H4 (cell line): ENCODE data around the gene NQO1. TPM values are rescaled to one million over a fixed set of nuclear protein-coding genes. Genes with fewer than 3 reads are reported as not detected.
"Not testable (repeated sequence)": the region's sequence is repeated elsewhere in the genome, so short reads cannot be mapped to it uniquely, and the experiment has no call there.

Source experiments
- DNase-seq: peaks from one replicate; pipeline ENCODE4 v3.0.0-alpha.2; 2015; ENCODE audit warnings: low spot score
- total RNA-seq: library from RNA; depleted of rRNA; stranded (reverse); fragments of >200 nt; shearing (Covaris generic); gene quantifications from 2 replicates; pipeline ENCODE4 v1.2.3, GENCODE V29; 2014

The NQO1 gene
- total RNA-seq, 1 experiment from 2014 or later = 2,447 TPM

DNA sequence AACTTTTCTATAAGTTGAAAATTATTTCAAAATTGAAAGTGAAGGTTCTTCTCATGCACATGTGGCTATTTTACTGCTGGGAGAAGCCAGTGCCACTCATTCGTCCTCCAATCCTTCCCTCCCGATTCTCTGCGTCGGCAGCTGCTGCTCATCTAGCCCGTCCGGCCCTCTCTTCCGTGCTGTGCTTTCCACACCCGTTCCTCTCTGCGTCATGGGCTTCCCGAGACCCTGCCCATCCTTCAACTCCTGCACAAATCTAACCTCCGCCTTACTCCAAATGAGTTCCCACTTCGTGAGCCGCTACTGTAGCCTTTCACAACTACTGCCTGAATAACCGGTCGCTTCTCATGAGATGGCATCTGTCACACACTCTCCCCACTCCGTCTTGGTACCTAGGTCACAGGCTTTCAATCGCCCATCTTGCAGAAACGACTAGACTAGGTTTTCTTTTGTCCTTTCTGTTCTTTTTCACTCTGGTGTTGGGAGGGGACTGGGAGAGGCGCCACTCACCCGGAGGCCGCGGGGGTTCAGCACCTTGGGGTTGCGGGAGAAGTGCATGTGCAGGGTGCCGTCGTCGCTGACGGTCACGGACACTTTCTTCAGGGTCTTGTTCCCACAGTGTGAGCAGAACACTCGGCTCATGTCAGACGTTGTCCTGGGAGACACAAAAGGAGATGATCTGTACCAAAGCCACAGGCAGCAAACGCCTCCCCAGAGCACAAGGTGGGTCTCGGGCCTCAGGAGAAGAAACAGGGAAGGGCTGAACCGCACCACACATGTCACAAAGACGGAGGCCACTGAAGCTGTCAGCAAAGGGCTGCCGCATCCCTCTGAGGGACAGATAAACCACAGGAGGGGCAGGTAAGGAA, 18.2 kb upstream of the NQO1 start:
- DNase-seq = no peak

GRCh38 chr16:69741951-69742904, 15.9 kb upstream of the NQO1 start:
- no peak for DNase-seq

GRCh38 chr16:69741519-69741918, 15.2 kb upstream of the NQO1 start:
- DNase-seq = no peak

DNA sequence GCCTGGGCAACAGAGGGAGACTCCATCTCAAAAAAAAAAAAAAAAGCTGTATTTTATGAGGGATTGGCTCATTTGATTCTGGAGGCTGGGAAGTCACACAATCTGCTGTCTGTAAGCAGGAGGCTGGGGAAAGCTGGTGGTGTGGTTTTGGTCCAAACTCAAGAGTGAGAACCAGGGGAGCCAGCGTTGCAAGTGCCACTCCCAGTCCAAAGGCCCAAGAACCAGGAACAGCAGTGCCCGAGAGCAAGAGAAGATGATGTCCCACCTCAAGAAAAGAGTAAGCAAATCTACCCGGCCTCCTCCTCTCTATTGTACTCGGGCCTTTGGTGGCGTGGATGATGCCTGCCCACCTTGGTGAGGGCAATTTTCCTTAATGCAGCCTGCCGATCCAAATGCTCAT, 5.7 kb upstream of the NQO1 start:
- DNase-seq = no peak

DNA sequence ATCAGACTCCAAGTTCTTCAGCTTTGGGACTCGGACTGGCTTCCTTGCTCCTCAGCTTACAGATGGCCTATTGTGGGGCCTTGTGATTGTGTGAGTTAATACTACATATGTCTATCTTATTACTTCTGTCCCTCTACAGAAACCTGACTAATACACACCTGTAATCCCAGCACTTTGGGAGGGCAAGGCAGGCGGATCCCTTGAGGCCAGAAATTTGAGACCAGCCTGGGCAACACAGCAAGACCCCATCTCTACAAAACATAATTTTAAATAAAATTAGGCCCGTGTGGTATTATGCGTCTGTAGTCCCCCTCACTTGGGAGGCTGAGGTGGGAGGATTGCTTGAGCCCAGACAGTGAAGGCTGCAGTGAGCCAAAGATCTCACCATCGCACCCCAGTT, 4.9 kb upstream of the NQO1 start:
- DNase-seq = not testable (repeated sequence)

GRCh38 chr16:69729030-69729429, 2.7 kb upstream of the NQO1 start:
- not testable (repeated sequence) for DNase-seq

GRCh38 chr16:69727916-69728270, 1.5 kb upstream of the NQO1 start:
- DNase-seq = peak; percentile 32

DNA sequence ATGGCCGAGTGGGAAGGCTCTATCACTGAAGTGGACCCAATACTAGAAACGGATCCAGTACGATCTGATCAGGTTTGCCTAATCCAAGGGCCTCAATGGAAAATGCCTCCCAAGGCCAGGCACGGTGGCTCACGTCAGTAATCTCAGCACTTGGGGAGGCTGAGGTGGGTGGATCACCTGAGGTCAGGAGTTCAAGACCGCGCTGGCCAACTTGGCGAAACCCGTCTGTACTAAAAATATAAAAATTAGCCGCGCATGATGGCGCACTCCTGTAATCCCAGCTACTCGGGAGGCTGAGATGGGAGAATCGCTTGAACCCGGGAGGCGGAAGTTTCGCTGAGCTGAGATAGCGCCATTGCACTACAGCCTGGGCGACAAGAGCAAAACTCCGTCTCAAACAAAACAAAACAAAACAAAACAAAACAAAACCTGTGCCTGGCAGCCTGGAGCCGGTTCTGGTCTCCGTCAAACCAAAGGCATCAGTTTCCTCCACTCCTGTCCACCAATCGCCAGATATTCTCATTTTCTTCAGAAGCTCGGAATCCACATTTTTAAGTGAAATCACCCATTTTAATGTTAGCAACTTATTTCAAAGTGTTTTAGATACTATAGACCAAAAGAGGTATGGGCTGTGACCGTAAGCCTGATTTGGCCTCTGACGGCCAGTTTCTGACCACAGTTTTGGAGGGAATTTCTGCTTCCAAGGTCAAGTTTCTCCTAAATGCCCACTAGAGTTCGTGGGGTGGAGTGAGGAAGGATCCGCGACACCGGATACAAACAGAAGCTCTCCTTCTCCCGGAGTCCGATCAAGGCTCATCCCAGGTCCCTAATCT, 664 bp downstream of the NQO1 start:
- no peak for DNase-seq

DNA sequence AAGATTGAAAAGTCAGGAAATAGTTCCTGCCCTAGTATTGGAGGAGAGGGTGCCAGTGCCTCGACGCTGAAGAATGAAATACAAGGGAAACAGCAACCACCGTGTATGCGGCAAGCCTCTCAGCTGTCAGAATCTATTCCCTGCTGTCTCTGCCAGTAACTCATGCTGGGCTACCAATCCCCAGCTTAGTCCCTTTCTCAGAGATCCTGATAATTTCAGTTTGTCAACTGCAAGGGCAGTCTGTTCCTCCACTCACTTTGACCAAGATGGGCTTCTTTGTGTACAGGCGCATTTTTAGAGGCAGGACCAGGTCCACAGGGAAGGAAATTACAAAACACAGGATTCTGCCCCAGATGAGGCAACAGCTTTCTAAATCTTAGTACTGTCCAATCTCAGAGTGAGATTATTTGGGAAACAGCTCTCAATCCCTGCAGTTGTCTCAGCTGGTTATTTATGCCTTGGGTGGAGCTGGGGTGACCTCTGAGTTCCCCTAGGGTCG, 1.3 kb downstream of the NQO1 start:
- no peak for DNase-seq

- no peak for DNase-seq
These were observed 1.9 kb downstream of the NQO1 start for GRCh38 chr16:69724414-69724873.

DNA sequence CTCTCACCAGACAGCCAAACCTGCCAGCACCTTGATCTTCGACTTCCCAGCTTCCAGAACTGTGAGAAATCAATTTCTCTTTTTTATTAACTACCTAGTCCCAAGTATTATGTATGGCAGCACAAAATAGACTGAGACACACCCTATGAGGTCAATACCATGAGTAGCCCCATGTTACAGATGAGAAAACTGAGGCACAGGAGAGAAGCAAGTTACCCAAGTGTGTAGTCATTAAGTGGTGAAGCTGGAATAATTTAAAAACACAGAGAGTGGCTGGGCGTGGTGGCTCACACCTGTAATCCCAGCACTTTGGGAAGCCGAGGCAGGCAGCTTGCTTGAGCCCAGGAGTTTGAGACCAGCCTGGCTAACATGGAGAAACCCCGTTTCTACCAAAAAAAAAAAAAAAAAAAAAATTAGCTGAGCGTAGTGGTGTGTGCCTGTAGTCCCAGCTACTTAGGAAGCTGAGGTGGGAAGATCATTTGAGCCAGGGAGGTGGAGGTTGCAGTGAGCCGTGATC, 4.9 kb downstream of the NQO1 start:
- no peak for DNase-seq

- no peak for DNase-seq
These were observed 5.4 kb downstream of the NQO1 start for GRCh38 chr16:69720822-69721430.

DNA sequence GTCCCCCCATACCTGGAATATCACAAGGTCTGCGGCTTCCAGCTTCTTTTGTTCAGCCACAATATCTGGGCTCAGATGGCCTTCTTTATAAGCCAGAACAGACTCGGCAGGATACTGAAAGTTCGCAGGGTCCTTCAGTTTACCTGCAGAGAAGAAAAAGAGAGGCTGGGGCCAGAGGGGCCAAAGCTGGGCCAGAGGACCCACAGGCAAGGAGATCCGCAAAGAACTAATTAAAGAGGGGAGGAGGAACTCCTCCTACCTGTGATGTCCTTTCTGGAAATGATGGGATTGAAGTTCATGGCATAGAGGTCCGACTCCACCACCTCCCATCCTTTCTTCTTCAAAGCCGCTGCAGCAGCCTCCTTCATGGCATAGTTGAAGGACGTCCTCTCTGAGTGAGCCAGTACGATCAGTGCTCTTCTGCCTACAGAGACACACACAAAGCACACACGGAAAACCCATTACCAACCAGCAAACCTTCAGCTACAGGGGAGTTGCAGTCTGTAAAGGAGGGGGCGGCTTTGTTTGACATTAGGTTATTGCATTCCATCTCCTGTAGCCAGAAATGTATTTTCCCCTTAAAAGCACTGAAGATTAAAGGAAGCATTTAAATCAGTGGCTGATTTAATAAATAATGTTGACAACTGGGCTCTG, 8.1 kb downstream of the NQO1 start:
- DNase-seq = no peak

DNA sequence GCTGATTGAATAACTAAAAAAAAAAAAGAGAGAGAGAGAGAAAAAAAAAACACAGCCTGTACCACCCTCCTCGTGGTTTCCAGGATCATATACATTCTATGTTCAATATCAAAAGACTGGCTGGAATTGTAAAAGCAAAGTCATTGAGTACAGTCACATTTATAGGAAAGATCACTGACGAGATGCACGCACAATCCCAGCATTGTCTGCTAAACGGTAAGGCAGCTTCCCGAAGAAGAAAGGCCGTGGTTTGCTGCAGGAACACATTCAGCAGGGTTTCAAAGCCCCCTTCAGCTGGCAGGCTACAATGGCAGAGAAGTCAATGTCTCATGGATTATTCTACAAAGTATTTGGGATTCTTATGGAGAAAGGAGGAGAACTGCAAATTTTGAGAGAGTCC, 9.3 kb downstream of the NQO1 start:
- no peak for DNase-seq

- DNase-seq = no peak
These were observed 13.3 kb downstream of the NQO1 start for GRCh38 chr16:69712914-69713581.

DNA sequence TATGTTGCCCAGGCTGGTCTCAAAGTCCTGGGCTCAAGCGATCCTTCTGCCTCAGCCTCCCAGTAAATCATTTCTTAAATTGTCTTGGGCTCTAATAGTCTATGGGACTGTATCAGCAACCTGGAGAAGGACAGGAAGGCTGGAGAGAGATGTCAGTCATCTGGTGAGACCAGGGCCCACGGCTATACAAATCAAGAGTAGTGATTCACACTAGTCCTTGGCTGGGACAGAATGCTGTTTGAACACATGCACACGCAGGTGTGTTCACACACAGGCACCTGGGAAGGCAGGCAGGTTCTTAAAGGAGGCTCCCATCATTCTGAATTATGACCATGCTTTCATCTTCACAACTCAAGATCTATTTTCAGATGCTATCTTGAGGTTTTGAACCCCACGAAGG, 14.1 kb downstream of the NQO1 start:
- DNase-seq = no peak

GRCh38 chr16:69711115-69711740, 15.1 kb downstream of the NQO1 start:
- peak; percentile 38 for DNase-seq

DNA sequence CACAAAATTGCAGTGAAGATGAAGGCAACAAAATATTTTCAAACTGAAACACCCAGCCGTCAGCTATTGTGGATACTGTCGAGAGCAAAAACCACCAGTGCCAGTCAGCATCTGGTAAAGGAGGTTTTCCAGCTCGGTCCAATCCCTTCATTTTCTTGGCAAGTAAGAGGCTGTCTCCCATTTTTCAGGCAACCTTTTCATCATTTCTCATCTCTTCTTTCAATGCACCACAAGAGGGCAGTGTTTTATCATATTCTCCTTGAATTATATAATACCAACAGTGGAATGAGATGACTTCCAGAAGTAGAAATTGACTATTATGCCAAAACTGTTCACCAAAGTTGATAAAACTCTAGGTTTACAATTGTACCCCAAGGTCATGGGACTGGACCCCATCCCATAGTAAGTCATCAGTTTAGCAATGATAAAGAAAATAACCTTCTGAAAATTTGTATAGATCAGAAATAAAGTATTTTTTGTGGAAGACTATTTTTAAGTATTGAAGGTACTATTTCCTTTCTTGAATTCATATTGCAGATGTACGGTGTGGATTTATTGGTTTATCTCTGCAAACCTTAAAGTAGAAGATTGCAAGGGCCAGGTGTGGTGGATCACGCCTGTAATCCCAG, 16.8 kb downstream of the NQO1 start:
- DNase-seq = peak; percentile 64
